NCI-H187 (cell line): ENCODE results near the gene CDK4.

Source experiments
- DNase-seq, 2 experiments: peaks; one replicate each; lab custom pipeline; 2025; lab: John Stamatoyannopoulos, UW

CDK4 gene

DNA sequence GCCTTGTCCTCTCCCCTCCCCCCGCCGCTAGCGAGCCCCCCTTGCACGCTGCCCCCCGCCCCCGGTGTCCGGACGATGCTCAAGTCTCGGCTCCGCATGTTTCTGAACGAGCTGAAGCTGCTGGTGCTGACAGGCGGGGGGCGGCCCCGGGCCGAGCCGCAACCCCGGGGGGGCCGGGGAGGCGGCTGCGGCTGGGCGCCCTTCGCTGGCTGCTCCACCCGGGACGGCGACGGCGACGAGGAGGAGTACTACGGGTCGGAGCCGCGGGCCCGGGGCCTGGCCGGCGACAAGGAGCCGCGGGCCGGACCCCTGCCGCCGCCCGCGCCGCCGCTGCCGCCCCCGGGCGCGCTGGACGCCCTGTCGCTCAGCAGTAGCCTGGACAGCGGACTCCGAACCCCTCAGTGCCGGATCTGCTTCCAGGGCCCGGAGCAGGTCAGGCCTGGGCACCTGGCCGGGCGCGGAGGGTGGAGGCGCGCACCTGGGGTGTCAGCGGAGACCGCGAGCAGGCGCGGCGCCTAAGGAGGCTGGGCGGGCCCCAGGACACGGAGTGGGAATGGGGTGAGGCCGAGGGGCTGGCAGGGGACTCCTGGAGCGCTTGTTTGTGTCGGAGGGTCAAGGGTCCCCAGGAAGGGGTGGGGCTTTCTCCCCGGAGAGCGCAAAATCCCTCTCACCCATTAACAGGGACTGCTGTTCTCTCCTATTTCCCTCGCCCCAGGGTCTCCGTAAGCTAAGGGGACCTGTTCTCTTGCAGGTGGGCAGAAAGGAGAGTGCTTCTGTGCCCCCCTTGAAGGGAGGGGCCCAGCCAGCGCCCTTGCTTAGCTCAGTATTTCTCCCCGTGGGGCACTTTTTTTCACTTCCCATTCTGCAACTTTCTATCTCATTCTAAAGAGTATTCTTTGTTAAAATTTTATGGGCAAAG, 3.6 kb upstream of the CDK4 start:
- DNase-seq, result no peak

DNA sequence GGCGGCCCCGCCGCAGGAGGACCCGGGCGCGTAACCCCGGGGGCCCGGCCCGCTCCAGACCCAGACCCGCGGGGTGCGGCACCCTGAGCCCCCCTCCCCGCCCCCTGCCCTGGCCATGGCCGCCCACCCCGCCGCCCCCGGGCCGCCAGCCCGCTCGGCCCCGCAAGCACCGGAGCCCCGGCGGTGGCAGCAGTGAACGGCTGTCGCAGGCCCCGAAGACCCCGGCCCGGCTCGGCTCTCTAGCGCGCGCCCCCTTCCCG, 3.0 kb upstream of the CDK4 start:
- no peak for DNase-seq

DNA sequence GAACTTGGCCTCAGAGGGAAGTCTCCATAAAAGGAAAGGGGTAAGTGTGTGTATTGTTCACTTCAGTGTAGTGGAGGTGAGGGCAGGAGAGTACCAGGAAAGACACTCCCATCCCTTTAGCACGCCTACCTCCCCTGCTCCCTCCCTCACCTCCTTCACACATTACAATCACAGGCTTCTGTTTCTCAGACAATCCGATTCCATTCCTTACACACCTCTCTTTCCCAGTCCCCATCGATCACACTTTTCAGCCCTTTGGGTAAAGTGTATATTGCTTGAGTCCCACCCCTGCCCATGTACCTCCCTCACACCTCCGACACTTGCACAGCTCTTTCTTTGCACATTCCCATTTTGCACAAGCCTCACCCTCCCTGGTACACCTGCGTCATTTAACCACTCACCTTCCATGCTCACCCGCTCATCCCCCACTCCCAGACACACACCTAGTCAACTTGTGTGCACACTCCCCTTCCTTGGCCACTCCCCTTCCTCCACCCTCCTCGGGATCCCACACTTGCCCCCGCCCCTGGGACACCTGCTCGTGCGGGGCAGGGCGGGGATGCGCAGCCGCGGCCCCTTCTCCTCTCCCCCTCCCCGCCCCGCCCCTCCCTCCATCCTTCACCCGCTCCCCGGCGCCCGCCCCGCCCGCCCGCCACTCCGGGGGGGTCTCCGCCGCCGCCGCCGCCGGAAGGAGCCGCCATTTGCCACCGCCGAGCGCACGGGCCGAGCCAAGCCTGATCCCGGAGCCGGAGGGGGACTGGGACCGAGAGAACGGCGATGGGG, 2.5 kb upstream of the CDK4 start, which contains the start of gene MARCHF9:
TSS of gene MARCHF9 (plus strand) at position 693 of the 783 bp plus-strand sequence. CDS start 426 bp downstream, outside the sequence.
- DNase-seq, result peak; percentile 89 to 95

DNA sequence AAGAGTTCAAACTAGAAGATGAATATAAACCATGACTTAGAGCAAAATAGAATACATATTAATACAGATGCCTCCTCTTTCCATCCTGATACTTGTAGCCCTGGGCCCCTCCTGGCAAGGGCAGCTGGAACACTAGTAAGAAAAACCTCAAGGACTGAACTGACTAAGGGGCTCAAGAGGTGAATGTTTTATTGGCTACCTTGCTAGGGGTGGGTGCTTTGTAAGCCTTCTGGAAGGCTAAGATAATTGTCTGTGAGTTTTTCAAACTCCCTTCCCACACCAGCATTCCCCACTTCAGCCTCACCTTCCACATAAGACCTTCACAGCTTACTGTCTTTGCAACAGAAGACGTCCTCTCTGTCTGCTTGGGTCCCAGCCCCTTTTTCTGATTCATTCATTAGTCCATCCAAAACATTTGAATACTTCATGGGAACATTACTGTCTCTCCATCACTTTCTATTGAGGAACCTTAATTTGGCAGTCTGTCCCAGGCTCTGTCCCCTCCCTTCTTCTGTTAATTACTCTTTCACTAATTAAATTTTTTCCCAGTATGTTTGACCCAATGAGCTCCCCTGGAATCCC, 1.7 kb upstream of the CDK4 start:
- no peak for DNase-seq

DNA sequence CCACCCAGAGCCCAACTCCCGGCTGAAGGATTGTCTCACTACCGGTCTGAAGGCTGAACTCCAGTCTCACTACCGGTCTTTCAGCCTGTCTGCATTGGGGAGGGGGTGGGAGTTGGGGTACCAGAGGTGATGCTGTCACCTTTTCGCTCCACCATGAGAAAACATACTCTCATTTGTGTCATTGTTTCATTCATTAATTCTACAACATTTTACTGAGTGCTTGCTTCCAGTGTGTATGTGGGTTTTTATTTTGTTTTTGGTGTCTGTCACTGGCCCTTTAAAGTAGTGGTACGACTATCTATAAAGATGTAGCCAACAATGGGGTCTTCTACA, 524 bp upstream of the CDK4 start:
- DNase-seq, result no peak

DNA sequence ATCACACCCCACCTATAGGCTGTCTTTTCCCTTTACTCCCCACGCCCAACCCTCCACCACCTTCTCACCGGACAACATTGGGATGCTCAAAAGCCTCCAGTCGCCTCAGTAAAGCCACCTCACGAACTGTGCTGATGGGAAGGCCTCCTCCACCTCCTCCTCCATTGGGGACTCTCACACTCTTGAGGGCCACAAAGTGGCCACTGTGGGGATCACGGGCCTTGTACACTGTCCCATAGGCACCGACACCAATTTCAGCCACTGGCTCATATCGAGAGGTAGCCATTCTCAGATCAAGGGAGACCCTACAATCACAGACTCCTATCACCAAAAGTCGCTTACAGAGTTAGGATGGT, 700 bp downstream of the CDK4 start:
- DNase-seq, result no peak

DNA sequence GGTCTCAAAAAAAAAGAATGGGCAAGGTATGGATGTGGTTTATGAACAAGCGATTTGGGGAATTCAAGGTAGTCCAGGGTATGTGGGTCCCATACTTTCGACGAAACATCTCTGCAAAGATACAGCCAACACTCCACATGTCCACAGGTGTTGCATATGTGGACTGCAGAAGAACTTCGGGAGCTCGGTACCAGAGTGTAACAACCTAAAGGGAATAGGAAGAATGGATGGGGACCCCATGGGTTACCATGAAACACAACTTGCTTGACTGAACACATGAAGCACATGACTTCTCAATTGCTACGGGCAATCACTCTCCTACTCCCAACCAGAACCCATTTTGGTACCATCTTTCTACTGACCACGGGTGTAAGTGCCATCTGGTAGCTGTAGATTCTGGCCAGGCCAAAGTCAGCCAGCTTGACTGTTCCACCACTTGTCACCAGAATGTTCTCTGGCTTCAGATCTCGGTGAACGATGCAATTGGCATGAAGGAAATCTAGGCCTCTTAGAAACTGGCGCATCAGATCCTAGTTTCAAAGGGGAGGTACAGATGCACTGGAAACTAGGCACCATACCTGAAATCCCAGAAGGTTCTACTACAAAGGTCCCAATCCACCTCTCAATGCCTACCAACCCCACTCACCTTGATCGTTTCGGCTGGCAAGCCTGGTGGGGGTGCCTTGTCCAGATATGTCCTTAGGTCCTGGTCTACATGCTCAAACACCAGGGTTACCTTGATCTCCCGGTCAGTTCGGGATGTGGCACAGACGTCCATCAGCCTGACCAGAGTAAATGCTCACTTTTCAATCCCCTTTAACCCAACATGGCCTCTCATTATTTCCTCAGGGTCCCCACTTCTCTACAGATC, 1.3 kb downstream of the CDK4 start:
- DNase-seq, result no peak

DNA sequence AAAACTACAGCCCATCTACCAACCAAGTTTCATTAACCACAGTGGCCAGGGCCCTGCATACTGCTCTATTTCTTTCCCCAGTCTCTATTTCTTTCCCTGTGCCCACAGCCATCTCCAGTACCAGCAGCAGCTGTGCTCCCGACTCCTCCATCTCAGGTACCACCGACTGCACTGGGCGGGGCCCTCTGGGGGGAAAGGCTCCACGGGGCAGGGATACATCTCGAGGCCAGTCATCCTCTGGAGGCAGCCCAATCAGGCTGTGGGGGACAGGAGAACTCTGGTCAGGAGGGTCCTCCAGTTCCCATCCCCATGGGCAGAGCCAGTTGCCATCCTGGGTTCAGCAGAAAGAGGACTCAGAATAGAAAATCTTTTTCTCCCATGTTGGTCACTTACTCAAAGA, 3.0 kb downstream of the CDK4 start:
- no peak for DNase-seq

DNA sequence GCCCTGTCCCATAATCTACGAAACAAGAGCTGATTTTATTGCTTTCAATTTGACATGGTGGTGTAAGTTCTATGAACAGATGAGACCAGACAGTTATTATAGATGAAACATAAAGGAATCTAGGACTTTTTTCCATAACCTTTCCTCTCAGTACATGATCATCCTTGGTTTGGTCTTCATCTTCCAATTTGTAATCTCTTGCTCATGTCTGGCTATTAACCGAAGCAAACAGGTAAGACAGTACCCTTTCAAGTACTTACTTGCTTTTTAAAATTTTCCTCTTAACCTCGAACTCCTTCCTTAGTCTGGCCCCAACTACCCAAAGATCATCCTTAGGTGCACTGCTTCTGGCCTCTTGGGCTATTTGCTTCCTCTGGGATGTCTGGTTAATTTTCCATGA, 6.1 kb downstream of the CDK4 start:
- no peak for DNase-seq

DNA sequence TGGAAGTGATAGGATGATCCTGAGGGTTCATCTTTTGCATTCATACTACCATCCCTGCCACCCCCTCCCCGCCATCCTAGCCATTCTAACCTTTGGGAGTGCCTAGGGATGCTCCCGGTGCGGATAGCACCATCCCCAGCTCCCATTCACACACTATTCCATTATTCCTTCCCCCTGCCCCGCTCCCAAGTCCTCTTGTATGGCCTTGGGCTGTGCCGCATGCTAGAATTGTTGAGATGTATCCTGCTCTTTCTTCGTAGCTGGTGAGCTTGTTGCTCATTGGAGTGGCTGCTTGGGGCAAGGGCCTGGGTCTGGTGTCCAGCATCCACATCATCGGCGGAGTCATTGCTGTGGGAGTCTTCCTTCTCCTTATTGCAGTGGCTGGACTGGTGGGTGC, 6.6 kb downstream of the CDK4 start:
- no peak for DNase-seq

DNA sequence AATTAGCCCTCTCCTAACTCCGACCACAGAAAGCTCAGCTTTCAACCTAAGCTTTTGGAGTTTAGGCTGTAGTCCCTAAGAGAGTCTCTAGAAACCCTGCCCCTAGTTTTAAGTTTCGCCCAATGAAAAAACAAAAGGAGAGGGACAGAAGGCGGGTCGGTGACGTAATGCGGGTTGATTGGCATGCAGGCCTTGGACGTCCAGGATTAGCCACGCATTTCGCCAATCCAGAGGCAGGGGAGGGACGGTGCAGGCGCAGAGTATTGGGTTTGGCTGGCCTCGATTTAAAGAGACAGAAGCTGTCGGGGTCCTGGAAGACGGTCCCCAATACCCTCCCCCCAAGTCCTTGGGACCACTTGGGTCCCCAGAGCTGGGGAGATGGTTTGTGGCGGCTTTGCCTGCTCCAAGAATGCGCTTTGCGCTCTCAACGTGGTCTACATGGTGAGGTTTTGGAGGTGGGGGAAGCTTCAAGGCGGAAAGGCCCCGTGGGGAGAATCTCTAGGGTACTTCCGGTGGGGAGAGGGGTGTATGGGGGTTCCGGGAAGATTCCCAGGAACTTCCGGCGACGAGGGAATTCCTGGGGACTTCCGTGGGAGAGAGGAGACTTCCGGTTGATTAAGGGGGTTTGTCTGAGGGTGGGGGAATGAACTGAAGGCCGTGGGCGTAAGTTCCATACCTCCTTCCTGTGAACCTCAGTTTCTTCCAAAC, 7.2 kb downstream of the CDK4 start, which contains the start of gene TSPAN31:
TSS of gene TSPAN31 (plus strand) at position 263 of the 708 bp plus-strand sequence. CDS start at position 379, 116 bp downstream.
- DNase-seq, result peak; percentile 65 to 68

DNA sequence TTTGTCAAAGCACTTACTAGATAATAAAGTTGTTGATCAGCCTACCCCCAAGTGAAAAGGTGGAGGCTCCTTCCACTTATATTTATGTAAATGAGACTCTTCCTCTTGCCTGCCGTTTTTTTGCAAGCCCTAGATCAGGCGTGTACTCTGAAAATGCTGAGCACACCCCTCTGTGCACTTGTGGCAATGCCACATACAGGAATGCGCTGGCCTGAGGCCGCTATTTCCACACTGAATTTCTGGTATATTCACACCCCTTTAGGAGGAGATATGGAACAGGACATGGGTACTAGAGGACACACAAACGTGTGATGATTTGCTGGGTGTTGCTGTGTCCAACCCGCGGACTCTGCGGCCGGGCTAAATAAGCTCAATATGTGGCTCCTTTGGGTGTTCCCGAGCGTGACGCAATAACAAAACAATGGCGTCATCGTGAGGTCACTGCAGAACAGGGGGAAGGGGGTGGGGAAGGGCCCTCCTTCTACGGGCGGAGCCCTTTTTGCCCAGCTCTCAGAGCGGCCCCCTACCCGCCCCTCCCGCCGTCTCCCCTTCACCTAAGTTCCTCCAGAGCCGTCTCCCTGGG, 7.8 kb downstream of the CDK4 start:
- no peak for DNase-seq

DNA sequence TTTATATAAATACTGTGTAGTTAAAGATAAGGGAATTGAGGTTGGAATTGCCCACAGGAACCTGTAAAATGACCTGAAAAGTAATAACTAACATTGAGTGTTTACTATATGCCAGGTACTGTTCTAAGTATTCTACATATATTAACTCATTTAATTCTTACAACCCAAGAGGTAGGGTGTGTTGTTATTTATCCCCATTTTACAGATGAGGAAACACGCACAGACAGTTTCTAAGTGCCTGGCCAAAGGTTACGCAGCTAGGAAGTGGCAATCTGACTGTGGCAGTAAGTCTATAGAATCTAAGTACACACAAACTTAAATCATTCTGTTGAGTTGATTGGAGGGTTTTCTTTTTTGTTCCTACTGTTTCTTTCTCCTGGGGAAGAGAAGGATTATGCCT, 8.3 kb downstream of the CDK4 start:
- no peak for DNase-seq

DNA sequence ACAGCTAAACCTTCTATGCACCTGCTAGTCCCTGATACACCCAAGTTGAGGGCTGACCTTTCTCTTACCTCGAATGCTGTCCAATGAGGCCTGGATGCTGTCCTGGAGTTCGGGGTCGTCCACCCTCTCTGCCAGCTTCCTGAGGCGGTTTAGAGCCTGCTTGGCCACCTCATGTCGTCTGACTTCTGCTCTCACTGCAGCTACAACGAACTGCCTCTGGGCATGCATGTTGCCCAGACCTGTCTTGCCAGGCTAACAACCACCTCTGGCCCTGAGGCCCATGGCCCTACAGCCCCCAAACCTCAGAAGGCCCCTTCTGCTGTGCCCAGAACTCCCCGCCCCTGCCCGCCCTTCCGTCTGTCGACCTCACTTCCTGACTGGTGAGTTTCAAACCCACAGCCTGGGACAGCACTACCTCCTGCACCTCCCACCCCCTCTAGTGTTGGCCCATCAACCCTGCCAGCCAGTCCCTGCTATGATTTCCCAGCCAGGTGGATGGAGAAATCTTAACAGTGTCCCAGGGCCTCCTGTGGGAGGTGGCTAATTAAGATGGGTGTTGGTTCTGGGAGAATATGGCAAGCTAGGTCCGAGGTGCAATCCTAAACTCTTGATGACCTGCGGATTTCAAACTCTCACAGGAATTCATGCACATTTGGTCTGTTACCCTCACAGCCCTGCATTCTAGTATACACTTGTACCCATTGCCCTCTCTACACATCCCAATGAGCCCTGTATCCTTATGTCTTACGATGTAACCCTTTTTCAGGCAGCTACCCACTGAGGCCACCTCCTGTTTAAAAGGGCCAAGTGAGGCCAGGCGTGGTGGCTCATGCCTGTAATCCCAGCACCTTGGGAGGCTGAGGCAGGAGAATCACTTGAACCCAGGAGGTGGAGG, 10.0 kb downstream of the CDK4 start:
- DNase-seq, result no peak

DNA sequence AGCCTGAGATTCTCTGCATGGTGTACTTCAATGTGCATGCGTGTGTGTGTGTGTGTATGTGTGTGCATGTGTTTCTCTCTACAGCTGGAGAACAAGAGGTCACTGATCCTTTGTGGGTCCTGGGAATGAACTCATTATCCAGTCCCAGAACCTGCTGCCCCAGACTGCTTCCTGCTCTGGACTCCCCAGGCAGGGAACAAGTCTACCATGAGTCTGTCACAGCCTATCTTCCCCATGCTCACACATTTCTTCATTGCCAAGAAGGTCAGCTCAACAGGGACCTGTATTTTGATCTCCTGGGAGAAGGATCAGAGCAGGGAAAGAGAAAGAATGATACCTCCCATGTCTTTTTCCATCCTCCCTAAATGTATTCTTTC, 10.7 kb downstream of the CDK4 start:
- DNase-seq, result no peak

DNA sequence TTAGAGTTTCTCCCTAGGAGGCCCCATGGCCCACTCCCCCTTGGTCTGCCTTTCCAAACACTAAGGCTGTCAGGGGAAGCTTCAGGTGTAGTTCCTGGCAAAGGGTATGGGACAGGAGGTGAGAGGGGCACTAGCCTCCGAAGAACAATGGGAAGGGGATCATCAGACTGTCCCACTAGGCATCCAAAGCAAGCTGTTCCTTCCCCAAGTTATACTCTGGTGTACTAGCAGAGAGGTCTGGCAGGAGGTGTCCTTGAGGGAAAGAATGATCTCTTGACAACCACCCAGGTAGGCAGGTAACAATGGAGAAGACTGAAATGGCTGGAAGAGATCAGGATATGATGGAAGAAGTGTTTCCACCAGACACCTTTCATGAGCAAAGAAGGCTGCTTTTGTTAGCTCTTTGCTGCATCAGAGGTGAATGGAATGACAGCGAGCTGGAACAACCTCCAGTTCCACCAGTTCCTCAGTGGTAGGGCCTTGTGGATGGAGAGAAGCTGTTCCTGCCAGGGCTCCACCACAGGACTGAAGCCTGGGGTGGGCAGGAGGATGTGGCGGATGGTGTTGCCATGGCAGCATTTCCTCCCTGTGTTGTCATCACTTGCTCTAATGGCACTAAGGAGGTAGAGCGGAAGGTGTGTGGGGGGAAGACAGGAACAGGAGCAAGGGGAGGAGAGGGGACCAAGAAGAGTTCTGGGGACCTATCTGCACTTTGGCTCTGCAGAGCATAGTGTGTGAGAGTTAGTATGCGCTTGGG, 11.3 kb downstream of the CDK4 start:
- DNase-seq, result no peak

DNA sequence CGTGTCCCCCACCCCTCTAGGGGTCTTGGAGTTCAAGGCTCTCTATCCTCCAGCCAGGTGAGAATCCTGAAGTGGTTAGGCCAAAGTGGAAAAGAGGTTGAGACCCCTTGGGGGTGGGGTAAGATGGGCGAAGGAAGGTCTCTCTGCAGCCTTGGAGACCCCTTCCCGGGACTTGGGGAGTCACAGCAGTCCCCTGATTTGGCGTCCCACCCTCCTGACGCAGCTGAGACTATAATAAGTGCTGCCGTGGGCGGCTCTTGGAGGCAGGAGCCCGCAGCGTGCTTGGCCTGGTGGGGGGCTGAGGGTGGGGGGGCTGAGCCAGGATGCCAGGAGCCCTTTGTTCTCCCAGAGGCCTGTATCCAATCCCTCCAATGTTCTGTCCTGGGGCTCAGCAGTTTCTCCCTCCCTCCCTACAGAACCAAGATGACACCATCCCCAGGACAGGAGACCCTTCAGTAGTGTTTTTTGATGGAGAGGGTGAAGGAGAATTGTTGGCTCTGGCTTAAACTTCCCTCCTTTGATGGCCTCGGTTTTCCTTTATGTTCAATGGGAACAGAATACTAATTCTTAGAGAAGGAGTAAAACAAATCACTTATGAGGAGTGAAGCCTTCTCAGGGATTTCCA, 12.1 kb downstream of the CDK4 start:
- no peak for DNase-seq

DNA sequence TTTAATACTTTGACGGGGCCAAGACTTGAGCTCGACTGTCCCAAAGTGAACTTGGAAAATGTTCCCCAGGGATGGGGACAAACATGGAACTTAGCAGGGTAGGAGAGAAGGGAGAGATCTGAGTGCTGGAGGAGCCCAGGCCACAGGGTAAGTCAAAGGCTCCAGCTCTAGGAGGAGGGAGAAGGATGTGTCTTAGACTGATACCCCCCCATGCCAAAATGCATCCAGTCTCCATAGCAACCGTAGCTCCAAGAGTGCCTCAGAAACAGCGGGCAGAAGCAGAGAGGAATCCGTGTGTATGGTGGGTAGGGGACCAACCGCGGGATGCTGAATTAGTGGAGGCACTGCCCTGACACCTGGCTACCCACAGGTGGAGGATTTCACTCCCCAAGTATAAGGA, 12.7 kb downstream of the CDK4 start:
- no peak for DNase-seq

DNA sequence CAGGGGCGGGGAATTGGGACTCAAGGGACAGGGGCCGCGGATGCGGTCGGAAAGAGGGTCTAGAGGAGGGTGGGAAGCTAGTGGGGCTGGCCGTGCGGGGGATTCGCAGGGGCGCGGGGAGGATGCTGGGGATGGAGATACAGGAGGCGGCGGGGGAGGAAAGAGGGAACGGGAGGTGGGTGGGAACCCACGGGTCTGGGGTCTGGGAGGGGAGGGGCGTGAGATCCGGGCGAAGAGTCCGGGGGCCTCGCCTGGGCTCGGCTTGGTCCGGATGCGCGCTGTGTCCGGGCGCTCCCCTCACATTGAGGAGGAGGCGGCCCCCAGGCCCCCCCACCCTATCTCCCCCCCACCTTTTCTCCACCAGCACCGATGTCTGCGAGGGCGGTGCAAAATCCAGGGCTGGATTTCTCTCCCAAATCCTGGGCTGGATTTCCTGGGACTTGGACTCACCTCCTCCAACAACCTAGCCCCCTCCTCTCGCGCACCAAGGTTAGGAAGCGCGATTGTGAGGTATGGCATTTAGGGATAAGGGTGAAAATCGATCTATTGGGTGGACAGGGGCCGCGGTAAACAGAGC, 13.4 kb downstream of the CDK4 start, which contains the start of gene AGAP2:
TSS of gene AGAP2 (minus strand) at position 82 of the 577 bp plus-strand sequence. CDS start 496 bp downstream, outside the sequence.
- DNase-seq, result no peak
